Endothelial cell of umbilical vein (primary cell): Measurements from ENCODE around the gene MED1.

Source experiments
- CTCF ChIP-seq, 2 donors: IDR thresholded peaks; 1 replicate in 1 of 2; 2 replicates in 1 of 2; pipeline ENCODE4 v1.5.1; 2011; ENCODE audit warnings: low read length in 2 of 2, mild to moderate bottlenecking in 2 of 2, moderate library complexity in 2 of 2, control low read depth in 1 of 2, inconsistent platforms in 1 of 2, low read depth in 1 of 2; ENCODE audit not compliant: insufficient read depth in 1 of 2; ENCODE audit errors: extremely low read depth in 1 of 2
- EZH2 ChIP-seq: IDR thresholded peaks from 2 replicates; pipeline ENCODE4 v1.6.1; 2012; ENCODE audit warnings: borderline replicate concordance, low read depth, mild to moderate bottlenecking, moderate library complexity, low read length, inconsistent platforms; ENCODE audit not compliant: severe bottlenecking
- FOS ChIP-seq: IDR thresholded peaks from 2 replicates; pipeline ENCODE4 v1.6.1; 2011; ENCODE audit warnings: mild to moderate bottlenecking, low read length, moderate library complexity, borderline replicate concordance; ENCODE audit not compliant: insufficient read depth
- GATA2 ChIP-seq: IDR thresholded peaks from 2 replicates; pipeline ENCODE4 v1.7.0; 2011; ENCODE audit warnings: low read depth, mild to moderate bottlenecking, moderate library complexity, mixed read lengths, low read length; ENCODE audit not compliant: insufficient read length, insufficient read depth
- MYC ChIP-seq: IDR thresholded peaks from one replicate; pipeline ENCODE4 v1.6.1; 2011; ENCODE audit warnings: mild to moderate bottlenecking, low read depth, low read length
- POLR2A ChIP-seq: IDR thresholded peaks from 2 replicates; pipeline ENCODE4 v1.6.1; 2012; ENCODE audit warnings: low read depth, mild to moderate bottlenecking, control low read depth, low read length
- POLR2AphosphoS5 ChIP-seq: IDR thresholded peaks from 2 replicates; pipeline ENCODE4 v1.6.1; 2012; ENCODE audit warnings: low read depth, mild to moderate bottlenecking, control low read depth, low read length, moderate library complexity; ENCODE audit not compliant: insufficient read depth

GRCh38 chr17:39429600-39429999, 21.5 kb downstream of the MED1 start:
- TF ChIP-seq CTCF (IDR thresholded peaks at IDR 0.05; ENCODE audit: extremely low read depth in 1 of 2, insufficient read depth in 1 of 2, low read depth in 1 of 2, low read length in 2 of 2), result no peak
- no peak for TF ChIP-seq POLR2A
- TF ChIP-seq EZH2, result no peak
- no peak for TF ChIP-seq FOS
- TF ChIP-seq POLR2AphosphoS5, result no peak
- no peak for TF ChIP-seq GATA2
- no peak for TF ChIP-seq MYC
